Renal cortical epithelial cell (primary cell): Measurements from ENCODE around the gene NHEJ1. TPM values are rescaled to one million over a fixed set of nuclear protein-coding genes. Genes with fewer than 3 reads are reported as not detected.
A peak's percentile ranks its signal among the peaks of the same experiment; 100 is the strongest.
"Not testable (repeated sequence)": the region's sequence is repeated elsewhere in the genome, so short reads cannot be mapped to it uniquely, and the experiment has no call there.

ENCODE experiments used
- DNase-seq: peaks from one replicate; pipeline ENCODE4 v3.0.0-alpha.2; 2011; ENCODE audit warnings: low read depth
- total RNA-seq: library from RNA; depleted of rRNA; stranded (reverse); fragments of >200 nt; gene quantifications from 2 replicates; pipeline ENCODE4 v1.2.3, GENCODE V29; 2014

NHEJ1 gene
- 18.4 and 24.6 TPM in 2 replicates for total RNA-seq

- peak; percentile 78 for DNase-seq
Measured at GRCh38 chr2:219160186-219161017, at the start of gene NHEJ1. Gene NHEJ1, minus strand, starts transcription at chr2:219160815. Its CDS starts 2,453 bp downstream, at chr2:219158362.

GRCh38 chr2:219209236-219210195 lies 48.9 kb upstream of the NHEJ1 start:
- no peak for DNase-seq

GRCh38 chr2:219207884-219208740 lies 47.5 kb upstream of the NHEJ1 start:
- peak; percentile 55 for DNase-seq

GRCh38 chr2:219207134-219207883 lies 46.7 kb upstream of the NHEJ1 start:
- DNase-seq, result no peak

GRCh38 chr2:219206328-219207133 lies 45.9 kb upstream of the NHEJ1 start, which contains the start of gene ZFAND2B:
Gene ZFAND2B, plus strand, starts transcription at chr2:219206782. Its CDS starts 206 bp downstream, at chr2:219206988.
- DNase-seq, result peak; percentile 76

- no peak for DNase-seq
Measured at GRCh38 chr2:219205981-219206327, 45.3 kb upstream of the NHEJ1 start.

GRCh38 chr2:219205165-219205538 lies 44.5 kb upstream of the NHEJ1 start:
- no peak for DNase-seq

- no peak for DNase-seq
Measured at GRCh38 chr2:219204425-219205164, 44.0 kb upstream of the NHEJ1 start.

GRCh38 chr2:219201331-219201730 lies 40.7 kb upstream of the NHEJ1 start:
- DNase-seq, result not testable (repeated sequence)

- not testable (repeated sequence) for DNase-seq
Measured at GRCh38 chr2:219200502-219201326, 40.1 kb upstream of the NHEJ1 start.

GRCh38 chr2:219199470-219200211 lies 39.0 kb upstream of the NHEJ1 start:
- DNase-seq, result no peak

- DNase-seq, result no peak
Measured at GRCh38 chr2:219198974-219199373, 38.4 kb upstream of the NHEJ1 start.

GRCh38 chr2:219197388-219197787 lies 36.8 kb upstream of the NHEJ1 start:
- no peak for DNase-seq

- DNase-seq, result no peak
Measured at GRCh38 chr2:219186754-219187456, 26.3 kb upstream of the NHEJ1 start.

- DNase-seq, result no peak
Measured at GRCh38 chr2:219184121-219184520, 23.5 kb upstream of the NHEJ1 start.

GRCh38 chr2:219183151-219183772 lies 22.6 kb upstream of the NHEJ1 start:
- no peak for DNase-seq
